OCI-M1 (cell line): Measurements from ENCODE around the gene CMTM1.
"Not testable (repeated sequence)": the region's sequence is repeated elsewhere in the genome, so short reads cannot be mapped to it uniquely, and the experiment has no call there.

Source experiments
- DNase-seq: peaks from one replicate; lab custom pipeline; 2025; lab: John Stamatoyannopoulos, UW

CMTM1 gene

GRCh38 chr16:66616169-66616568 lies 49.9 kb downstream of the CMTM1 start:
- DNase-seq = no peak

GRCh38 chr16:66616592-66616991 lies 50.4 kb downstream of the CMTM1 start:
- no peak for DNase-seq

- no peak for DNase-seq
These were observed 50.8 kb downstream of the CMTM1 start for GRCh38 chr16:66617010-66617434.

- DNase-seq = peak; percentile 38
These were observed 51.5 kb downstream of the CMTM1 start for GRCh38 chr16:66617728-66618127.

- DNase-seq = no peak
These were observed 52.5 kb downstream of the CMTM1 start for GRCh38 chr16:66618588-66619375.

GRCh38 chr16:66619534-66620428 lies 53.5 kb downstream of the CMTM1 start:
- DNase-seq = peak; percentile 47

- DNase-seq = no peak
These were observed 54.2 kb downstream of the CMTM1 start for GRCh38 chr16:66620429-66620795.

GRCh38 chr16:66621973-66622372 lies 55.7 kb downstream of the CMTM1 start:
- no peak for DNase-seq

- no peak for DNase-seq
These were observed 56.6 kb downstream of the CMTM1 start for GRCh38 chr16:66622863-66623262.

GRCh38 chr16:66623755-66624154 lies 57.5 kb downstream of the CMTM1 start:
- DNase-seq = no peak

- not testable (repeated sequence) for DNase-seq
These were observed 61.6 kb downstream of the CMTM1 start for GRCh38 chr16:66627611-66628378.
